OCI-LY7 (cell line): ENCODE data around the gene CLEC2L. TPM values are rescaled to one million over a fixed set of nuclear protein-coding genes. Genes with fewer than 3 reads are reported as not detected.

Experiments
- BruUV-seq: library from RNA; stranded (reverse); fragments of 400-500 nt; replicated peaks from 2 replicates; lab custom pipeline; 2021; lab: Mats Ljungman, UMichigan
- CTCF ChIA-PET: fragments of 300-600 bp; sonication (Branson Sonifier 250); formaldehyde crosslinking; loops from one replicate; lab custom pipeline; 2022; ENCODE audit warnings: antibody characterized with exemption; ENCODE audit not compliant: unreplicated experiment; lab: Charles Lee
- POLR2A ChIA-PET: fragments of 300-600 bp; sonication (Branson Sonifier 250); formaldehyde crosslinking; loops from one replicate; lab custom pipeline; 2022; ENCODE audit warnings: antibody characterized with exemption; lab: Charles Lee
- DNase-seq: peaks from one replicate; pipeline ENCODE4 v3.0.0-alpha.2; 2015; ENCODE audit warnings: low spot score
- H2AFZ ChIP-seq: fragments of 200-600 bp; sonication (generic), shearing (Covaris generic); 2 replicates; pipeline ENCODE4 v1.6.1; 2014; ENCODE audit warnings: mild to moderate bottlenecking, antibody characterized with exemption, low read length, moderate library complexity
- H3K27ac ChIP-seq: fragments of 200-600 bp; sonication (generic); 2 replicates; pipeline ENCODE4 v1.5.1; 2014; ENCODE audit warnings: mixed run types, low read depth, mild to moderate bottlenecking, moderate library complexity, low read length, inconsistent platforms; ENCODE audit not compliant: poor library complexity, severe bottlenecking
- H3K36me3 ChIP-seq: fragments of 200-600 bp; sonication (generic); 2 replicates; pipeline ENCODE4 v1.6.1; 2014; ENCODE audit warnings: mild to moderate bottlenecking, antibody characterized with exemption, low read length, moderate library complexity, mixed read lengths; ENCODE audit not compliant: insufficient read depth
- H3K4me1 ChIP-seq: fragments of 200-600 bp; sonication (generic); 2 replicates; pipeline ENCODE4 v1.5.1; 2014; ENCODE audit warnings: mild to moderate bottlenecking, low read length; ENCODE audit not compliant: insufficient read depth, poor library complexity, severe bottlenecking
- H3K4me2 ChIP-seq: fragments of 200-600 bp; sonication (generic); 2 replicates; pipeline ENCODE4 v1.6.1; 2014; ENCODE audit warnings: mild to moderate bottlenecking, low read length
- H3K4me3 ChIP-seq: fragments of 200-600 bp; sonication (generic); 2 replicates; pipeline ENCODE4 v1.5.1; 2014; ENCODE audit warnings: mild to moderate bottlenecking, low read depth, low read length; ENCODE audit not compliant: poor library complexity, severe bottlenecking
- H3K79me2 ChIP-seq: fragments of 200-600 bp; sonication (generic); 2 replicates; pipeline ENCODE4 v1.6.1; 2016; ENCODE audit warnings: low read depth, mild to moderate bottlenecking, low read length, moderate library complexity, mixed read lengths; ENCODE audit not compliant: insufficient read depth
- H3K9me2 ChIP-seq: fragments of 200-600 bp; sonication (generic); 2 replicates; pipeline ENCODE4 v1.6.1; 2016; ENCODE audit warnings: mild to moderate bottlenecking, low read length, mixed read lengths; ENCODE audit not compliant: insufficient read depth
- H3K9me3 ChIP-seq: fragments of 200-600 bp; sonication (generic); 2 replicates; pipeline ENCODE4 v1.6.1; 2014; ENCODE audit warnings: mild to moderate bottlenecking, mixed run types, low read length, mixed read lengths
- H4K20me1 ChIP-seq: fragments of 200-600 bp; sonication (generic); 2 replicates; pipeline ENCODE4 v1.6.1; 2014; ENCODE audit warnings: mild to moderate bottlenecking, antibody characterized with exemption, low read length, moderate library complexity, mixed read lengths; ENCODE audit not compliant: insufficient read depth
- EZH2phosphoT487 ChIP-seq: fragments of 200-600 bp; sonication (generic); IDR thresholded peaks from 2 replicates; pipeline ENCODE4 v1.6.1; 2018; ENCODE audit warnings: low read depth, borderline replicate concordance, mild to moderate bottlenecking, mixed run types, antibody characterized with exemption, low read length, moderate library complexity, mixed read lengths
- intact Hi-C: fragments of 100-400 bp; cut with micrococcal nuclease; formaldehyde crosslinking; loops from one replicate; pipeline ENCODE4 v1.10.0; 2022; ENCODE audit not compliant: unreplicated experiment
- total RNA-seq, 2 experiments: library from RNA; depleted of rRNA in 1 of 2; stranded (reverse); fragments of >200 nt in 1 of 2; shearing (Covaris generic) in 1 of 2; gene quantifications; 2 replicates each; pipeline ENCODE4 v1.2.3, GENCODE V29; 2014 to 2022
- TF ChIP-seq, protein P1 (sequence below): fragments of 200-600 bp; sonication (generic); conservative IDR thresholded peaks from 2 replicates; pipeline ENCODE4 v1.5.1; 2014; ENCODE audit warnings: mild to moderate bottlenecking, antibody characterized with exemption, low read length, moderate library complexity, mixed read lengths

The CLEC2L gene
- total RNA-seq, 2 experiments from 2014 or later: not detected

DNA sequence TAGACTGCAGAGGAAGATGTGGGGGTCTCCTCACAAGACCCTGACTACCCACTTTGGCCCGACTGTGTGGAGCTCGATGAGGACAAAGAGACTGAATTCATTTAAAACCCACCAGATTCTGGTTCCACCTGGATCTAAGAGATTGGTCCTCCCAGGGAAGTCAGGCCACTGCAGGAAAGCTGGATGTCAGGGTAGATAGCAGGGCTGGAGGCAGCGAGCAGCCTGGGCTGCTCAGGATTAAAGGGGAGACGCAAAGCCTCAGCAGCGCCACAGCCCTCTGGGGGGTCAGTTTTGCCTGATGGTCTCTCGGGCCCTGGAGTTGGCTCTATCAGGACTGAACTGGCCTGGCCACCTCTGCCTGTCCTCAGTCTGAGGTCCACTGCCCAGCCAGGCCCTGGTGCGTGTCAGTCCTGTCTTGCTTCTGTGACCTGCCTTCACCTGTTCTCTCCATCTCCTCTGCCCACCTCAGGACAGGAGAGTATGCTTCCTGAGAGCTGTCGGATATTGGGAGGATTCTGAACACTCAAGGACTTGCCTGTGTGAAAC, 27.8 kb upstream of the CLEC2L start:
- intact Hi-C loops: no loop called here
- H3K4me2 ChIP-seq: no peak overlapping the region
- no peaks in the 10 kb centered on the region for H3K79me2 ChIP-seq
- POLR2A ChIA-PET: no interaction called here
- no peaks in the 10 kb centered on the region for H3K9me3 ChIP-seq
- no TSS peak for BruUV-seq
- H3K4me1 ChIP-seq: no peaks in the 10 kb centered on the region
- no peak overlapping the region for H2AFZ ChIP-seq
- TF ChIP-seq, protein P1, sequence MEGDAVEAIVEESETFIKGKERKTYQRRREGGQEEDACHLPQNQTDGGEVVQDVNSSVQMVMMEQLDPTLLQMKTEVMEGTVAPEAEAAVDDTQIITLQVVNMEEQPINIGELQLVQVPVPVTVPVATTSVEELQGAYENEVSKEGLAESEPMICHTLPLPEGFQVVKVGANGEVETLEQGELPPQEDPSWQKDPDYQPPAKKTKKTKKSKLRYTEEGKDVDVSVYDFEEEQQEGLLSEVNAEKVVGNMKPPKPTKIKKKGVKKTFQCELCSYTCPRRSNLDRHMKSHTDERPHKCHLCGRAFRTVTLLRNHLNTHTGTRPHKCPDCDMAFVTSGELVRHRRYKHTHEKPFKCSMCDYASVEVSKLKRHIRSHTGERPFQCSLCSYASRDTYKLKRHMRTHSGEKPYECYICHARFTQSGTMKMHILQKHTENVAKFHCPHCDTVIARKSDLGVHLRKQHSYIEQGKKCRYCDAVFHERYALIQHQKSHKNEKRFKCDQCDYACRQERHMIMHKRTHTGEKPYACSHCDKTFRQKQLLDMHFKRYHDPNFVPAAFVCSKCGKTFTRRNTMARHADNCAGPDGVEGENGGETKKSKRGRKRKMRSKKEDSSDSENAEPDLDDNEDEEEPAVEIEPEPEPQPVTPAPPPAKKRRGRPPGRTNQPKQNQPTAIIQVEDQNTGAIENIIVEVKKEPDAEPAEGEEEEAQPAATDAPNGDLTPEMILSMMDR: no peak
- no peak for TF ChIP-seq EZH2phosphoT487
- no peak overlapping the region for H3K27ac ChIP-seq
- H3K36me3 ChIP-seq: no peaks in the 10 kb centered on the region
- no peak for DNase-seq
- no peaks in the 10 kb centered on the region for H3K9me2 ChIP-seq
- CTCF ChIA-PET: no interaction called here
- no peak overlapping the region for H3K4me3 ChIP-seq
- no peaks in the 10 kb centered on the region for H4K20me1 ChIP-seq

DNA sequence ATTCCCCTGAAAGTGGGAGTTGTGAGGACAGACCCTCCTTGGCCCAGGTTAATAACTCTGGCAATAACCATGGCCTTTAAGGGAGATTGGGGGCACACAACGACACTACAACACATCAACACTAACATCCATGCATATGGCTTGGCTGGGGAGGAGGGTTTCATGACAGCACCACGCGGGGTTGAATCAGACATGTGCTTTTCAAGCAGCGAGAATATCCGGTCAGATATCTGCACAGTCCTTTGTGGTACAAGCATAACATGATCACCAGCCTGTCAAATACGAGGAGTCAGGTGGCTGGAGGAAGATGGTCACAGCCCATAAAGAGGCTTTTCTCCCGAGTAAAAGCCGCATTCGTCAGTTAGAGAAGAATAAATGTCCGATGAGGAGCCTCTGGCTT, 27.0 kb upstream of the CLEC2L start:
- Histone ChIP-seq H2AFZ (no peak overlapping the region), H4K20me1 (no peaks in the 10 kb centered on the region), H3K79me2 (no peaks in the 10 kb centered on the region), H3K27ac (no peak overlapping the region), H3K36me3 (no peaks in the 10 kb centered on the region), H3K4me2 (no peak overlapping the region), H3K4me3 (no peak overlapping the region), H3K9me2 (no peaks in the 10 kb centered on the region), H3K4me1 (no peaks in the 10 kb centered on the region), H3K9me3 (no peaks in the 10 kb centered on the region)
- no peak for DNase-seq
- BruUV-seq: no TSS peak
- TF ChIP-seq, protein P1: no peak
- POLR2A ChIA-PET: no interaction called here
- CTCF ChIA-PET: no interaction called here
- intact Hi-C loops: no loop called here

DNA sequence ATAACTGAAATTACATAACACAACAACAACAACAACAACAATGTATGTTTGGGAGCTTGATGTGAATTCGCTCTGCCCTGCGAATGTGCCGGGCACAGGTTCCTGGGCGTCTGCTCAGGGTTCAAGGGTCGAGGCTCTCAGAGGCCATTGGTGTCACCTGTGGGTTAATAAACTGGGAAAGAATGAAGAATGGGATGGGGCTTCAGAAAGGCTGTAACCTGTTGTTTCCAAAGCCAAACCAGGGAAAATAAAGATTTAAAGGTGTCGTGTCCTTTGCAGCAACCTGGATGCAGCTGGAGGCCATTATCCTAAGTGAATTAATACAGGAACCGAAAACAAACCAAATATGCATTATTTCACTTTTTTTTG, 22.7 kb upstream of the CLEC2L start:
- TF ChIP-seq, protein P1: no peak
- no peak for TF ChIP-seq EZH2phosphoT487
- no peak overlapping the region for H3K4me2 ChIP-seq

More for the DNA sequence above, 22.7 kb upstream of the CLEC2L start:
- BruUV-seq: no TSS peak
- Histone ChIP-seq H3K9me3 (no peaks in the 10 kb centered on the region), H3K27ac (no peak overlapping the region), H3K36me3 (no peaks in the 10 kb centered on the region), H3K4me1 (no peaks in the 10 kb centered on the region), H4K20me1 (no peaks in the 10 kb centered on the region), H3K9me2 (no peaks in the 10 kb centered on the region), H3K79me2 (no peaks in the 10 kb centered on the region), H2AFZ (no peak overlapping the region), H3K4me3 (no peak overlapping the region)
- DNase-seq: no peak
- ChIA-PET CTCF (no interaction called here), POLR2A (no interaction called here)
- intact Hi-C loops: loop anchor here (2.0 to 10.0 kb wide), 2 partner anchors 124 to 504 kb away; no protein-coding TSS in a partner anchor
